ENCODE results near the gene HRH1.
"Not testable (repeated sequence)": the region's sequence is repeated elsewhere in the genome, so short reads cannot be mapped to it uniquely, and the experiment has no call there.

HRH1 gene

GRCh38 chr3:11245276-11245675, 91.0 kb downstream of the HRH1 start:
- DNase-seq (ENCODE audit: low spot score): no peak

- no peak for DNase-seq (ENCODE audit: low spot score)
Measured at GRCh38 chr3:11245827-11246662, 91.8 kb downstream of the HRH1 start.

GRCh38 chr3:11246663-11246970, 92.3 kb downstream of the HRH1 start:
- no peak for DNase-seq (ENCODE audit: low spot score)

- DNase-seq (ENCODE audit: low spot score): no peak
Measured at GRCh38 chr3:11247362-11247761, 93.1 kb downstream of the HRH1 start.

GRCh38 chr3:11248596-11248995, 94.3 kb downstream of the HRH1 start:
- DNase-seq (ENCODE audit: low spot score): no peak

GRCh38 chr3:11250902-11251806, 96.9 kb downstream of the HRH1 start:
- no peak for DNase-seq (ENCODE audit: low spot score)

- DNase-seq (ENCODE audit: low spot score): no peak
Measured at GRCh38 chr3:11251807-11252176, 97.5 kb downstream of the HRH1 start.

- no peak for DNase-seq (ENCODE audit: low spot score)
Measured at GRCh38 chr3:11254876-11255275, 100.6 kb downstream of the HRH1 start.

- not testable (repeated sequence) for DNase-seq (ENCODE audit: low spot score)
Measured at GRCh38 chr3:11255537-11255936, 101.2 kb downstream of the HRH1 start.

- DNase-seq (ENCODE audit: low spot score): no peak
Measured at GRCh38 chr3:11258958-11259357, 104.7 kb downstream of the HRH1 start.

GRCh38 chr3:11260460-11260859, 106.2 kb downstream of the HRH1 start:
- DNase-seq (ENCODE audit: low spot score): no peak

- no peak for DNase-seq (ENCODE audit: low spot score)
Measured at GRCh38 chr3:11269007-11269406, 114.7 kb downstream of the HRH1 start.

GRCh38 chr3:11271986-11272904, 118.0 kb downstream of the HRH1 start, which contains the start of gene ATG7:
Gene ATG7, plus strand, starts transcription at chr3:11272397. Its CDS starts 26,299 bp downstream, at chr3:11298696.
- DNase-seq (ENCODE audit: low spot score): peak; percentile 98

GRCh38 chr3:11272906-11273574, 118.7 kb downstream of the HRH1 start:
- no peak for DNase-seq (ENCODE audit: low spot score)

GRCh38 chr3:11273891-11274291, 119.6 kb downstream of the HRH1 start:
- DNase-seq (ENCODE audit: low spot score): peak; percentile 65

- no peak for DNase-seq (ENCODE audit: low spot score)
Measured at GRCh38 chr3:11274566-11275142, 120.4 kb downstream of the HRH1 start.

GRCh38 chr3:11275926-11276325, 121.6 kb downstream of the HRH1 start:
- DNase-seq (ENCODE audit: low spot score): no peak

GRCh38 chr3:11276901-11277300, 122.6 kb downstream of the HRH1 start:
- DNase-seq (ENCODE audit: low spot score): no peak

GRCh38 chr3:11282250-11283138, 128.2 kb downstream of the HRH1 start:
- peak; percentile 93 for DNase-seq (ENCODE audit: low spot score)

- DNase-seq (ENCODE audit: low spot score): no peak
Measured at GRCh38 chr3:11283139-11283475, 128.8 kb downstream of the HRH1 start.

All from Ammon's horn (tissue), 1 donor.